ENCODE data around the gene RAP1GAP. TPM values are rescaled to one million over a fixed set of nuclear protein-coding genes. Genes with fewer than 3 reads are reported as not detected.

RAP1GAP gene
- polyA plus RNA-seq, 3 donors: 0.04 TPM; not detected in 2

DNA sequence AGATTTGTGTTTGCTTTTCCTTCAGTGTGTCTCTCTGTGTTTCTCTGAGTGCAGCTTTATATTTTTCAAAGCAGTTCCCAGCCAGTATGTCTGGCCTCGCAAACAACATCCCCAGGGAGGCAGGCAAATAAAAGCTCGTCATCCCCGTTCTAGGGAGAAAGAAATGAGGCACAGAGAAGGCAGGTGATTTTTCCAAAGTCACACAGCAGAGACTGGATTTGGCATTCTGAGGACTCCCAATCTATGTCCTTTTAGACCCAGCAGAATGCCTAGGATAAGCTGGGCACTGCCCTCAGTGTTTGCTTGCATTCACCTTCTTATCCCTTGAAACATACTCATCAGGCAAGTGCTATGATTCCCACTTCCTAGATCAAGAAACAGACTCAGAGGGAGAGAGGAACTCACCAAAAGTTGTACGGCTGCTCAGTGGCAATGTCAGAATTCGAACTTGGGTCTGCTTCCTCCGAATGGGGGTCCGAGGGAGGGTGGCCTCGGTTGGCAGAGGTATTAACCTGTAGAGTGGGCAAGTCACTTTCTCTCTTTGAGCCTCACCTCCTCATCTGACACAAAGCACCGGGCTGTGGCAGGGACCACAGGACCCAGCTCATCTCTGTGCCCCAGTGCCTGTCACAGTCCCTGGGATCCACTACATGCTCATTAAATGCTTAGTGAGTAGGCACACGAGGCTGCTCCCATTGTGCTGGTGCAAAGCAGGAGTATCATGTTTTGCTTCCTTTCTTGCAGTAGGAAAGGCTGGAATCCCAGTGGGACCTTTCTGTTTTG, 4.2 kb downstream of the RAP1GAP start:
- H3K4me2 ChIP-seq (replicated peaks; ENCODE audit: extremely low read depth, low read length, poor library complexity, severe bottlenecking): no peak overlapping the region
- H3K27ac ChIP-seq (ENCODE audit: low read depth in 1 of 2, low read length in 2 of 2): no peak overlapping the region
- intact Hi-C loops (cut with micrococcal nuclease): no loop called here
- TF ChIP-seq, protein P1, sequence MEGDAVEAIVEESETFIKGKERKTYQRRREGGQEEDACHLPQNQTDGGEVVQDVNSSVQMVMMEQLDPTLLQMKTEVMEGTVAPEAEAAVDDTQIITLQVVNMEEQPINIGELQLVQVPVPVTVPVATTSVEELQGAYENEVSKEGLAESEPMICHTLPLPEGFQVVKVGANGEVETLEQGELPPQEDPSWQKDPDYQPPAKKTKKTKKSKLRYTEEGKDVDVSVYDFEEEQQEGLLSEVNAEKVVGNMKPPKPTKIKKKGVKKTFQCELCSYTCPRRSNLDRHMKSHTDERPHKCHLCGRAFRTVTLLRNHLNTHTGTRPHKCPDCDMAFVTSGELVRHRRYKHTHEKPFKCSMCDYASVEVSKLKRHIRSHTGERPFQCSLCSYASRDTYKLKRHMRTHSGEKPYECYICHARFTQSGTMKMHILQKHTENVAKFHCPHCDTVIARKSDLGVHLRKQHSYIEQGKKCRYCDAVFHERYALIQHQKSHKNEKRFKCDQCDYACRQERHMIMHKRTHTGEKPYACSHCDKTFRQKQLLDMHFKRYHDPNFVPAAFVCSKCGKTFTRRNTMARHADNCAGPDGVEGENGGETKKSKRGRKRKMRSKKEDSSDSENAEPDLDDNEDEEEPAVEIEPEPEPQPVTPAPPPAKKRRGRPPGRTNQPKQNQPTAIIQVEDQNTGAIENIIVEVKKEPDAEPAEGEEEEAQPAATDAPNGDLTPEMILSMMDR (IDR thresholded peaks at IDR 0.05): no peak
- H3K79me2 ChIP-seq (ENCODE audit: insufficient read depth, low read length): no peaks in the 10 kb centered on the region
- H3K9me3 ChIP-seq (replicated peaks in 1 of 2; ENCODE audit: control insufficient read depth in 1 of 2, insufficient read depth in 1 of 2, low read length in 2 of 2): peaks cover 0 to 6% of the 10 kb centered on the region in 2 donors
- H4K20me1 ChIP-seq (ENCODE audit: insufficient read depth, low read length): peaks cover 1% of the 10 kb centered on the region
- H3K4me1 Mint-ChIP-seq: peaks cover 26% of the 10 kb centered on the region
- DNase-seq: no peak
- peak overlapping the region in 1 of 2 donors; percentile 11 for H3K4me3 Mint-ChIP-seq
- no peak overlapping the region for H3K4me3 ChIP-seq (replicated peaks in 1 of 3; ENCODE audit: low read depth in 2 of 3, low read length in 3 of 3)
- no peak overlapping the region for H3K9ac ChIP-seq (ENCODE audit: insufficient read depth, low read length, poor library complexity, severe bottlenecking)
- H3K36me3 Mint-ChIP-seq: no peaks in the 10 kb centered on the region
- 100% methylated on average over 1 of the region's 10 CpGs for WGBS (ENCODE audit: insufficient coverage)
- peaks cover 0 to 5% (median 0%) of the 10 kb centered on the region in 7 donors for H3K9me3 Mint-ChIP-seq
- peaks cover 12 to 23% of the 10 kb centered on the region in 2 donors for H3K4me1 ChIP-seq (ENCODE audit: control insufficient read depth in 1 of 2, insufficient read depth in 2 of 2, low read length in 2 of 2)
- no peaks in the 10 kb centered on the region for H3K36me3 ChIP-seq (replicated peaks in 1 of 2; ENCODE audit: control insufficient read depth in 1 of 2, insufficient read depth in 2 of 2, low read length in 2 of 2)
- peaks cover 9 to 34% of the 10 kb centered on the region in 2 donors for H3K27me3 ChIP-seq (ENCODE audit: control insufficient read depth in 2 of 2, insufficient read depth in 2 of 2, low read length in 2 of 2)
- H3K27ac Mint-ChIP-seq: no peak overlapping the region
- H3K27me3 Mint-ChIP-seq (ENCODE audit: low read depth in 3 of 3): peaks cover 35 to 49% (median 38%) of the 10 kb centered on the region in 3 donors
- H2AFZ ChIP-seq (ENCODE audit: insufficient read depth, low read depth, low read length, poor library complexity, severe bottlenecking): no peak overlapping the region

DNA sequence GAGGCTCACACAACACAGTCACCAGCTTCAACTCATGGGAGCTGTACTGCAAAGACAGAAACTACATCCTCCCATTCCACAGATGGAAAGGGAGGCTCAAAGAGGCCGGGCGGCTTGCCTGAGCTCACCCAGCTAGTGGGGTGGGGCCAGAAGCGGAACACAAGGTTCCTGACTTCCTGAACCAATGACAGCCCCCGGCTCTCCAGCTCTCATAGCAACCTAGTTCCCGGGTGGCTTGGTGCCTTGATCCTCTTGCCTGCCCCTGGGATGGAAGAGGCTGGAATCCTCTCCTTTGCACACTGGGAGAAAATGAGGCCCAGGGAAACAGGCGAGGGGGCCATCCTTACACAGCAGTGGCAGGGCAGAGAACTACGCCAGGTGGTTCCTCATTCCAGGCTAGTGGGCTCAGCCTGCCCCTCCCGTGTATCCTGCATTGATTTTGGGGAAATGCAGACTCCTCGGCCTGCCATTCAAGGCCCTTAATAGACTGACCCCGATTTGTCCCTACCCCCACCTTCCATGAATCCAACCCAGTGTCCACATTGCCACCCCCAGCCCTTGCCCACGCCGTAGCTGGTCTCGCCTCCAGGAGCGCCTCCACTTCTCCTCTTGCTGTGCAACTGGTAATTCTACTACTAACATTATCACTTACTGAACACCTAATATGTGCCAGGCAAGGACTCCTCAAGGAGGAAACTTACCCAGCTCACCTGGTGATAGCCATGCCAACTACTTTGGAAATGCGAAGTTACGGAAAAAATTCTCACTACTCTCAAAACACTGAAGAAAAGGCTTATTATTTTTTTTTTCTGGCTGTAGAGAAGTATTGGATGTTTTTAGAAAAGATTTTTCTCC, 5.0 kb downstream of the RAP1GAP start:
- H3K4me1 ChIP-seq (ENCODE audit: control insufficient read depth in 1 of 2, insufficient read depth in 2 of 2, low read length in 2 of 2): peaks cover 5 to 19% of the 10 kb centered on the region in 2 donors
- intact Hi-C loops (cut with micrococcal nuclease): no loop called here
- WGBS (ENCODE audit: insufficient coverage): 56% methylated on average over 7 of the region's 16 CpGs
- H3K27me3 Mint-ChIP-seq (ENCODE audit: low read depth in 3 of 3): peaks cover 34 to 49% (median 38%) of the 10 kb centered on the region in 3 donors
- peak overlapping the region; percentile 70 for H3K4me2 ChIP-seq (replicated peaks; ENCODE audit: extremely low read depth, low read length, poor library complexity, severe bottlenecking)
- H3K4me3 ChIP-seq (replicated peaks in 1 of 3; ENCODE audit: low read depth in 2 of 3, low read length in 3 of 3): peak overlapping the region in 1 of 3 experiments; percentile 63
- no peaks in the 10 kb centered on the region for H3K36me3 ChIP-seq (replicated peaks in 1 of 2; ENCODE audit: control insufficient read depth in 1 of 2, insufficient read depth in 2 of 2, low read length in 2 of 2)
- TF ChIP-seq, protein P1 (IDR thresholded peaks at IDR 0.05): no peak
- H3K27ac Mint-ChIP-seq: peak overlapping the region in 1 of 7 donors; percentile 31
- peaks cover 11 to 34% of the 10 kb centered on the region in 2 donors for H3K27me3 ChIP-seq (ENCODE audit: control insufficient read depth in 2 of 2, insufficient read depth in 2 of 2, low read length in 2 of 2)
- no peaks in the 10 kb centered on the region for H3K79me2 ChIP-seq (ENCODE audit: insufficient read depth, low read length)
- no peaks in the 10 kb centered on the region for H4K20me1 ChIP-seq (ENCODE audit: insufficient read depth, low read length)
- no peaks in the 10 kb centered on the region for H3K36me3 Mint-ChIP-seq
- H3K27ac ChIP-seq (ENCODE audit: low read depth in 1 of 2, low read length in 2 of 2): no peak overlapping the region
- no peak overlapping the region for H3K9ac ChIP-seq (ENCODE audit: insufficient read depth, low read length, poor library complexity, severe bottlenecking)
- H2AFZ ChIP-seq (ENCODE audit: insufficient read depth, low read depth, low read length, poor library complexity, severe bottlenecking): peak overlapping the region; percentile 73
- DNase-seq: peak; percentile 6 to 17 (median 16)
- H3K4me1 Mint-ChIP-seq: peaks cover 22% of the 10 kb centered on the region
- peaks cover 0 to 2% (median 0%) of the 10 kb centered on the region in 7 donors for H3K9me3 Mint-ChIP-seq
- H3K4me3 Mint-ChIP-seq: peak overlapping the region; percentile 72 to 88
- H3K9me3 ChIP-seq (replicated peaks in 1 of 2; ENCODE audit: control insufficient read depth in 1 of 2, insufficient read depth in 1 of 2, low read length in 2 of 2): peaks cover 0 to 6% of the 10 kb centered on the region in 2 donors
